ENCODE data around the gene SFXN5.

SFXN5 gene

GRCh38 chr2:72995430-72996116, 75.9 kb downstream of the SFXN5 start:
- FAIRE-seq (no peak), DNase-seq (ENCODE audit: low spot score) (no peak)

- FAIRE-seq (no peak), DNase-seq (ENCODE audit: low spot score) (no peak)
These were observed 76.5 kb downstream of the SFXN5 start for GRCh38 chr2:72994991-72995380.

GRCh38 chr2:72994282-72994990, 77.1 kb downstream of the SFXN5 start:
- DNase-seq (ENCODE audit: low spot score) (no peak), FAIRE-seq (no peak)

- DNase-seq (ENCODE audit: low spot score) (no peak), FAIRE-seq (no peak)
These were observed 77.6 kb downstream of the SFXN5 start for GRCh38 chr2:72993933-72994280.

GRCh38 chr2:72993147-72993932, 78.2 kb downstream of the SFXN5 start:
- DNase-seq (ENCODE audit: low spot score) (no peak), FAIRE-seq (no peak)

- DNase-seq (ENCODE audit: low spot score) (no peak), FAIRE-seq (no peak)
These were observed 78.8 kb downstream of the SFXN5 start for GRCh38 chr2:72992734-72993102.

- FAIRE-seq = no peak
- DNase-seq (ENCODE audit: low spot score) = no peak
These were observed 79.4 kb downstream of the SFXN5 start for GRCh38 chr2:72991980-72992733.

GRCh38 chr2:72991439-72991725, 80.1 kb downstream of the SFXN5 start:
- DNase-seq (ENCODE audit: low spot score) (no peak), FAIRE-seq (no peak)

- DNase-seq (ENCODE audit: low spot score) = no peak
These were observed 80.6 kb downstream of the SFXN5 start for GRCh38 chr2:72990695-72991438.

GRCh38 chr2:72989770-72990556, 81.5 kb downstream of the SFXN5 start:
- DNase-seq (ENCODE audit: low spot score) = no peak
- no peak for FAIRE-seq

More at GRCh38 chr2:72990695-72991438, 80.6 kb downstream of the SFXN5 start:
- FAIRE-seq = no peak

GRCh38 chr2:72988726-72989273, 82.7 kb downstream of the SFXN5 start:
- no peak for DNase-seq (ENCODE audit: low spot score)
- FAIRE-seq = no peak

- FAIRE-seq (no peak), DNase-seq (ENCODE audit: low spot score) (no peak)
These were observed 83.5 kb downstream of the SFXN5 start for GRCh38 chr2:72988041-72988440.

- DNase-seq (ENCODE audit: low spot score) = no peak
- no peak for FAIRE-seq
These were observed 85.4 kb downstream of the SFXN5 start for GRCh38 chr2:72985891-72986683.

GRCh38 chr2:72985136-72985535, 86.4 kb downstream of the SFXN5 start:
- DNase-seq (ENCODE audit: low spot score) (no peak), FAIRE-seq (no peak)

- DNase-seq (ENCODE audit: low spot score) (no peak), FAIRE-seq (no peak)
These were observed 87.3 kb downstream of the SFXN5 start for GRCh38 chr2:72984172-72984671.

GRCh38 chr2:72983500-72984161, 87.9 kb downstream of the SFXN5 start:
- FAIRE-seq (no peak), DNase-seq (ENCODE audit: low spot score) (no peak)

GRCh38 chr2:72982781-72983499, 88.6 kb downstream of the SFXN5 start:
- FAIRE-seq = no peak
- DNase-seq (ENCODE audit: low spot score) = no peak

- FAIRE-seq (no peak), DNase-seq (ENCODE audit: low spot score) (no peak)
These were observed 89.3 kb downstream of the SFXN5 start for GRCh38 chr2:72982219-72982618.
